DMS79 (cell line): ENCODE results near the gene MAPK1.
"Not testable (repeated sequence)": the region's sequence is repeated elsewhere in the genome, so short reads cannot be mapped to it uniquely, and the experiment has no call there.

Source experiments
- DNase-seq: peaks from one replicate; lab custom pipeline; 2025; lab: John Stamatoyannopoulos, UW

The MAPK1 gene

GRCh38 chr22:21818487-21819182, 48.8 kb downstream of the MAPK1 start:
- no peak for DNase-seq

- DNase-seq, result not testable (repeated sequence)
Observed at GRCh38 chr22:21817497-21817853, 50.0 kb downstream of the MAPK1 start.

- DNase-seq, result no peak
Observed at GRCh38 chr22:21816787-21817496, 50.5 kb downstream of the MAPK1 start.

GRCh38 chr22:21816472-21816786, 51.0 kb downstream of the MAPK1 start:
- no peak for DNase-seq

- no peak for DNase-seq
Observed at GRCh38 chr22:21815958-21816357, 51.5 kb downstream of the MAPK1 start.

- DNase-seq, result no peak
Observed at GRCh38 chr22:21815357-21815756, 52.1 kb downstream of the MAPK1 start.

GRCh38 chr22:21811982-21812381, 55.5 kb downstream of the MAPK1 start:
- no peak for DNase-seq

- peak; percentile 49 for DNase-seq
Observed at GRCh38 chr22:21807544-21808529, 59.6 kb downstream of the MAPK1 start.

GRCh38 chr22:21805325-21805724, 62.1 kb downstream of the MAPK1 start:
- not testable (repeated sequence) for DNase-seq

- no peak for DNase-seq
Observed at GRCh38 chr22:21803811-21804249, 63.6 kb downstream of the MAPK1 start.

GRCh38 chr22:21802673-21803072, 64.8 kb downstream of the MAPK1 start:
- DNase-seq, result no peak

GRCh38 chr22:21802056-21802455, 65.4 kb downstream of the MAPK1 start:
- no peak for DNase-seq

- not testable (repeated sequence) for DNase-seq
Observed at GRCh38 chr22:21801304-21801644, 66.2 kb downstream of the MAPK1 start.

GRCh38 chr22:21800552-21801303, 66.7 kb downstream of the MAPK1 start:
- DNase-seq, result no peak

- no peak for DNase-seq
Observed at GRCh38 chr22:21797444-21798221, 69.8 kb downstream of the MAPK1 start.

GRCh38 chr22:21796863-21797262, 70.6 kb downstream of the MAPK1 start:
- no peak for DNase-seq

- DNase-seq, result no peak
Observed at GRCh38 chr22:21796231-21796630, 71.2 kb downstream of the MAPK1 start.

GRCh38 chr22:21793716-21794115, 73.7 kb downstream of the MAPK1 start:
- not testable (repeated sequence) for DNase-seq

- no peak for DNase-seq
Observed at GRCh38 chr22:21791635-21792625, 75.5 kb downstream of the MAPK1 start.
